ENCODE results near the gene MMP24. TPM values are rescaled to one million over a fixed set of nuclear protein-coding genes. Genes with fewer than 3 reads are reported as not detected.

MMP24 gene
- total and polyA plus RNA-seq, 2 of the 13 experiments (the other 11 are each of a cell fraction or from before 2014, with no cell fraction given) = 0.29 to 0.35 TPM

GRCh38 chr20:35285806-35286076, 59.3 kb downstream of the MMP24 start (continued):
- no peak for TF ChIP-seq FOXO4 (CRISPR knock-in tag; conservative IDR thresholded peaks at IDR 0.05)
- no peak for TF ChIP-seq SOX6 (IDR thresholded peaks at IDR 0.05)
- no peak for TF ChIP-seq SOX6 (CRISPR knock-in tag; IDR thresholded peaks at IDR 0.05)
- TF ChIP-seq ZNF558 (CRISPR knock-in tag; IDR thresholded peaks at IDR 0.05; ENCODE audit: borderline replicate concordance) = no peak
- no peak for TF ChIP-seq CEBPB (IDR thresholded peaks at IDR 0.05; ENCODE audit: borderline replicate concordance, low read depth, low read length)
- no peak for TF ChIP-seq MED13 (CRISPR knock-in tag; IDR thresholded peaks at IDR 0.05)
- TF ChIP-seq KMT2A (CRISPR knock-in tag; IDR thresholded peaks at IDR 0.05) = no peak
- no peak for TF ChIP-seq DBP (CRISPR knock-in tag; IDR thresholded peaks at IDR 0.05; ENCODE audit: not compliant biosample characterization)
- no peak for TF ChIP-seq E2F1 (CRISPR knock-in tag; IDR thresholded peaks at IDR 0.05)
- peak; percentile 100 for TF ChIP-seq MAFF (IDR thresholded peaks at IDR 0.05; ENCODE audit: low read depth, low read length)
- TF ChIP-seq, protein P1, sequence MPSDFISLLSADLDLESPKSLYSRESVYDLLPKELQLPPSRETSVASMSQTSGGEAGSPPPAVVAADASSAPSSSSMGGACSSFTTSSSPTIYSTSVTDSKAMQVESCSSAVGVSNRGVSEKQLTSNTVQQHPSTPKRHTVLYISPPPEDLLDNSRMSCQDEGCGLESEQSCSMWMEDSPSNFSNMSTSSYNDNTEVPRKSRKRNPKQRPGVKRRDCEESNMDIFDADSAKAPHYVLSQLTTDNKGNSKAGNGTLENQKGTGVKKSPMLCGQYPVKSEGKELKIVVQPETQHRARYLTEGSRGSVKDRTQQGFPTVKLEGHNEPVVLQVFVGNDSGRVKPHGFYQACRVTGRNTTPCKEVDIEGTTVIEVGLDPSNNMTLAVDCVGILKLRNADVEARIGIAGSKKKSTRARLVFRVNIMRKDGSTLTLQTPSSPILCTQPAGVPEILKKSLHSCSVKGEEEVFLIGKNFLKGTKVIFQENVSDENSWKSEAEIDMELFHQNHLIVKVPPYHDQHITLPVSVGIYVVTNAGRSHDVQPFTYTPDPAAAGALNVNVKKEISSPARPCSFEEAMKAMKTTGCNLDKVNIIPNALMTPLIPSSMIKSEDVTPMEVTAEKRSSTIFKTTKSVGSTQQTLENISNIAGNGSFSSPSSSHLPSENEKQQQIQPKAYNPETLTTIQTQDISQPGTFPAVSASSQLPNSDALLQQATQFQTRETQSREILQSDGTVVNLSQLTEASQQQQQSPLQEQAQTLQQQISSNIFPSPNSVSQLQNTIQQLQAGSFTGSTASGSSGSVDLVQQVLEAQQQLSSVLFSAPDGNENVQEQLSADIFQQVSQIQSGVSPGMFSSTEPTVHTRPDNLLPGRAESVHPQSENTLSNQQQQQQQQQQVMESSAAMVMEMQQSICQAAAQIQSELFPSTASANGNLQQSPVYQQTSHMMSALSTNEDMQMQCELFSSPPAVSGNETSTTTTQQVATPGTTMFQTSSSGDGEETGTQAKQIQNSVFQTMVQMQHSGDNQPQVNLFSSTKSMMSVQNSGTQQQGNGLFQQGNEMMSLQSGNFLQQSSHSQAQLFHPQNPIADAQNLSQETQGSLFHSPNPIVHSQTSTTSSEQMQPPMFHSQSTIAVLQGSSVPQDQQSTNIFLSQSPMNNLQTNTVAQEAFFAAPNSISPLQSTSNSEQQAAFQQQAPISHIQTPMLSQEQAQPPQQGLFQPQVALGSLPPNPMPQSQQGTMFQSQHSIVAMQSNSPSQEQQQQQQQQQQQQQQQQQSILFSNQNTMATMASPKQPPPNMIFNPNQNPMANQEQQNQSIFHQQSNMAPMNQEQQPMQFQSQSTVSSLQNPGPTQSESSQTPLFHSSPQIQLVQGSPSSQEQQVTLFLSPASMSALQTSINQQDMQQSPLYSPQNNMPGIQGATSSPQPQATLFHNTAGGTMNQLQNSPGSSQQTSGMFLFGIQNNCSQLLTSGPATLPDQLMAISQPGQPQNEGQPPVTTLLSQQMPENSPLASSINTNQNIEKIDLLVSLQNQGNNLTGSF (CRISPR knock-in tag; IDR thresholded peaks at IDR 0.05) = no peak
- no peak for TF ChIP-seq MBNL3 (CRISPR knock-in tag; conservative IDR thresholded peaks at IDR 0.05)
- TF ChIP-seq ZNF788 (CRISPR knock-in tag; IDR thresholded peaks at IDR 0.05; ENCODE audit: borderline replicate concordance) = no peak
- TF ChIP-seq RBFOX2 (IDR thresholded peaks at IDR 0.05; ENCODE audit: low read depth, low read length) = peak; percentile 59
- no peak for TF ChIP-seq ZBTB8A (CRISPR knock-in tag; IDR thresholded peaks at IDR 0.05; ENCODE audit: borderline replicate concordance, low read depth)
- no peak for TF ChIP-seq FLYWCH1 (CRISPR knock-in tag; IDR thresholded peaks at IDR 0.05)
- no peak for TF ChIP-seq HNRNPK (IDR thresholded peaks at IDR 0.05; ENCODE audit: low read depth, low read length, poor library complexity, severe bottlenecking)
- TF ChIP-seq ZNF7 (CRISPR knock-in tag; IDR thresholded peaks at IDR 0.05) = no peak
- no peak; the same call in 1 of the 2 replicates for TF ChIP-seq NCOA2 (CRISPR knock-in tag; IDR thresholded peaks at IDR 0.05)
- no peak for TF ChIP-seq HOXA9 (CRISPR knock-in tag; IDR thresholded peaks at IDR 0.05; ENCODE audit: borderline replicate concordance)
- TF ChIP-seq, protein P2, sequence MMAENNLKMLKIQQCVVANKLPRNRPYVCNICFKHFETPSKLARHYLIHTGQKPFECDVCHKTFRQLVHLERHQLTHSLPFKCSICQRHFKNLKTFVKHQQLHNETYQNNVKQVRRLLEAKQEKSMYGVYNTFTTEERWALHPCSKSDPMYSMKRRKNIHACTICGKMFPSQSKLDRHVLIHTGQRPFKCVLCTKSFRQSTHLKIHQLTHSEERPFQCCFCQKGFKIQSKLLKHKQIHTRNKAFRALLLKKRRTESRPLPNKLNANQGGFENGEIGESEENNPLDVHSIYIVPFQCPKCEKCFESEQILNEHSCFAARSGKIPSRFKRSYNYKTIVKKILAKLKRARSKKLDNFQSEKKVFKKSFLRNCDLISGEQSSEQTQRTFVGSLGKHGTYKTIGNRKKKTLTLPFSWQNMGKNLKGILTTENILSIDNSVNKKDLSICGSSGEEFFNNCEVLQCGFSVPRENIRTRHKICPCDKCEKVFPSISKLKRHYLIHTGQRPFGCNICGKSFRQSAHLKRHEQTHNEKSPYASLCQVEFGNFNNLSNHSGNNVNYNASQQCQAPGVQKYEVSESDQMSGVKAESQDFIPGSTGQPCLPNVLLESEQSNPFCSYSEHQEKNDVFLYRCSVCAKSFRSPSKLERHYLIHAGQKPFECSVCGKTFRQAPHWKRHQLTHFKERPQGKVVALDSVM (CRISPR knock-in tag; IDR thresholded peaks at IDR 0.05) = no peak
- TF ChIP-seq KLF6 (CRISPR knock-in tag; IDR thresholded peaks at IDR 0.05) = no peak

Measured in HepG2 (cell line).